CD4-positive, alpha-beta T cell treated with Interleukin-12 subunit alpha and Interleukin-12 subunit beta, for 1 hour (primary cell): ENCODE data around the gene LYST.

Source experiments
- DNase-seq: peaks from one replicate; pipeline ENCODE4 v3.0.0-alpha.2; 2020

Gene LYST

GRCh38 chr1:235749755-235750300, 116.9 kb downstream of the LYST start:
- DNase-seq, result no peak

- no peak for DNase-seq
Measured at GRCh38 chr1:235748747-235749146, 118.0 kb downstream of the LYST start.

DNA sequence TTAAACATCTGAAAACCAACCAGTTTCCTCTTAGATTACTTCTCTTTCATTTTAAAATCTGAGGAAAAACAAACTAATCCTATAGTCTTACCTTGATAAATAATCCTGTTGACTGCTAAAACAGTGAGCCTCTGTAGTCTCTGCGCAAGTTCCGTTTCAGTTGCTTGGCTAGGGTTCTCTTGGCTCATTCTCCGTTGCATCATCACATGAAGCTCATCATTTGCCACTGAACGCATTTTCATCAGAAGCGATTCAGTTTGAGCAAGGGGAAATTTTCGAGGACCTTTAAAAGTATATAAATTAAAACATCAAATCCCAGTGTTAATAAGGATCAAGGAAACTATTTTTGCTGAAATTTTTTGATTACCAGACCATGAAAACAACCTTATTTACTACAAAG, 120.5 kb downstream of the LYST start:
- DNase-seq, result no peak

DNA sequence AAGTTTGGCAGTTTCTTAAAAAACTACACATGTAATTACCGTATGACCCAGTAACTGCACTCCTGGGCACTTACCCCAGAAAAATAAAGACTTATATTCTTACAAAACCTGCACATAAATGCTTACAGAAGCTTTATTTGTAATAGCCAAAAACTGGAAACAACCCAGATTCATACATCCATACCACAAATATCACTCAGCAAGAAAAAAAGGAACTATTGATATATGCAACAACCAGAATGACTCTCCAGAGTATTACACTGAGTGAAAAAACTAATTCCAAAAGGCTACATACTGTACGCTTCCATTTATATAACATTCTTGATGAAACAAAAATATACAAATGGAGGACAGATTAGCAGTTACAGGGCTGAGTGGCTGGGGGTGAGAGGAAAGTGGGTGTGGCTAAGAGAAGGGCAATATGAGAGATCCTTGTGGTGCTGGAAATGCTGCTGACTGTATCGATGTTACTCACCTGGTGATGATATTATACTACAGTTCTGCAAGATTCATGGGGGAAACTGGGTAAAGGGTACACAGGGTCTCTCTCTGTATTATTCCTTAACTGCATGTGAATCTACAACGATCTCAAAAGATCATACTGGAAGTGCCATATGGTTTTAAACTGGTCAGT, 121.1 kb downstream of the LYST start:
- no peak for DNase-seq

DNA sequence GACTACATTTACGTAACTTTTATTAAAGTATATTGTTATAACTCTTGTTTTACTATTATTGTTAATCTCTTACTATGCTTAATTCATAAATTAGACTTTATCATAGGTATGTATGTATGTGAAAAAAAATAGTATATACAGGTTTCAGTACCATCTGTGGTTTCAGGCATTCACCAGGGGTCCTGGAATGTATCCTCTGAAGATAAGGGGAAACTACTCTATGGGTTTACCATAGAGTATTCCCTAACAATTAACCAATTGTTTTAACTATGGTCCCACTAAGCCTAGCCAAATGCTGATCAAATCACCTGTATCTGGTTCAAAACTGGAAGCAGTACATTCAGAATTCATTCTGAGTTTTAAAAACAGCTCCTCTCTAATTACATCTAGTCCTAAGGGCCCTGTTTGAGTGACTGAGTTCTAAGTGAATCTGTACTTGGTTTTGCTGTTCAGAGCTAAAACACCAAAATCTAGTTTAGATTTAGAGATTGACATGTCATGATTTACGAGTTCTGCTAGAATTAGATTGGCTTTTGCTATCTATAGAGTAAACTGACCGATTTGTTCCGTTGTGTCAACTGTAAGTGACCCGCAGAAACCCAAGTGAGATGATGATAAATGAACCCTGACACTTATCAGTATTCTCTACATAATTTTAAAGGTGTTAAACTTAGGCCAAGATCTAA, 123.6 kb downstream of the LYST start:
- no peak for DNase-seq

DNA sequence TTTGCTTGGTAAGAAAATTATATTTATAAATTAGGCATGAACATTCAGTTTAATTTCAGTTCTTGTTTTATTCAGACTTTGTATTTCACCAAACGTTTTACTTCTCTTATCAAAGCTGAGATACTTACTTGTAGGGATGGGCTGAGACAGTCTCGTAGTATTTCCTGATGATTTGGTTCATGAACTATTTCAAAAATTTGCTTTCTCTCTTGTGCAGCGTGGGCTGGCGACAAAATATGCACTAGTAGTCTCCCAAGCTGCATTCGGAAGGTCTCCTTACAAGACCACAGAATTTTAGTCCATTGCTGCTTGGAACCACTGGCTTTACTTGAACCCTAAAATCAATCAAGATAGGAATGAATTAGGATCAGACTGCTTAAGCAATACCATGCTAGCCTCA, 125.4 kb downstream of the LYST start:
- DNase-seq, result no peak

DNA sequence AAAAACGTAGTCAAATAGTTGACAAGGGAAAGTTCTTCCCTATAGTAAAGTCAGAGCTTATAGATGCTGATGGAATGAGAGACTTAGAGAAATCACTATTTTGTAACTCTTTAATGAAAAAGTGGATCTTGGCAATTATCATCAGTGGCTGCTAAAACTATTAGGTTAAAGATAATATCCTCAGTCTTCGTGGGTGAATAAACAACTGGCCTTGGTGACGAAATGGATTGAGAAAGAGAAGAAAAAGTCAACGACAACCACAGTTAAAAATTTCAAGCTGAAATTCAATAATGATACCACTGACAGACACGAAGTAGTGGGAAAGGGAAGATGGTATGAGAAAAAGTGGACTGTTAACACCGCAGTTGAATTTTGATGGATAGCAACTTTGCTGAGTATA, 127.1 kb downstream of the LYST start:
- DNase-seq, result no peak

GRCh38 chr1:235739124-235739523, 127.6 kb downstream of the LYST start:
- DNase-seq, result no peak

- no peak for DNase-seq
Measured at GRCh38 chr1:235737751-235738150, 129.0 kb downstream of the LYST start.

- no peak for DNase-seq
Measured at GRCh38 chr1:235736263-235736662, 130.4 kb downstream of the LYST start.

DNA sequence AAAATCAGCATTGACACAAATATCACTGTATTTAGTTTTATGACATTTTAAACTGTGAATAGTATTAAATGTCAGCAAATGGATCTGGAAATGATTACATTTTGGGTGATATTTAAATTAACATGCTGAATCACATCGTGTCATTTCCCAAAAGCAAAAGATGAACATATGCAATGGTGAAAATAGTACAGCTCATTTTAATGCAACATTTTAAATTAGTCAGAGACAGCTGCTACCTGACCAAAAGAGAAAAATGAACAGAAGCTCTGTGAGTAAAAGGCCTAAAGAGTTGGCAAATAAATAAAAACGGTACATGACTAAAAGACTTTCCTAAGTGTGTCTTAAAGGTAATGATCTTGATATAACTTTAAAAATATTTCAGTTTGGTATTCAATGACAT, 131.1 kb downstream of the LYST start:
- no peak for DNase-seq

GRCh38 chr1:235734335-235734734, 132.4 kb downstream of the LYST start:
- DNase-seq, result peak; percentile 18

DNA sequence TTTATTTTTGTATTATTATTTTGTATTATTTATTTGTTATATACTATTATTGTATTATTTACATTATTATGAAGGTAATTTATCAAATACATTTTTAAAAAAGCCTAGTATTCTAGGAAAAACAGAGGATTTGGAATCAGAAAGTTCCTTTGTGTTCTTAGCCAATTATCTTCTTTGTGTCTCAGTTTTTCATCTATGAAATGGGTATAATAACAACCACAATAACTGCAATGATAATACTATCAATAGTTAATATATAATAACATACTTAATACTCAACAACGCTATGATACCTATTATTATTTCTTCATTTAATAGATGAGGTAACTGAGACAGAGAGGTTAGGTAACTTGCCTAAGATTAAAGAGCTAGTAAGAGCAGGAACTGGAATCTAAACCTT, 136.7 kb downstream of the LYST start:
- no peak for DNase-seq

DNA sequence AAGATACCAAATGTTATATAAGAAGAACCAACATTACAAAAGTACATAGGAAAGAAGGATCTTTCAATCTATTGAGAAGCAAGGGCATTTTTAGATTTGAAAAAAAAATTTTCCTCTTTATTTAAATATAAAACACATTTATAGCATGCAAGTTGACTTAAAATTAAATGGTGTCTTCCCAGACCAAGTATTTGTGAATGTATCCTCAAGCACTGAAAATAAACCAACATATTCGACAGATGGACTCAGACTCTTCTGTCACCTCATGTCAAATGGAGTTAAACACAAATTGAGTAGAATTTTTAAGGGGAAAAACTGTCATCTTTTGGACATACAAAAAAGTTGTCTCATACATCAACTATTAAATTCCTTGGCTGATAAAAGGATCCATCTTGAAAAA, 140.1 kb downstream of the LYST start:
- DNase-seq, result no peak

- no peak for DNase-seq
Measured at GRCh38 chr1:235725434-235725833, 141.3 kb downstream of the LYST start.

GRCh38 chr1:235724730-235725129, 142.0 kb downstream of the LYST start:
- no peak for DNase-seq

DNA sequence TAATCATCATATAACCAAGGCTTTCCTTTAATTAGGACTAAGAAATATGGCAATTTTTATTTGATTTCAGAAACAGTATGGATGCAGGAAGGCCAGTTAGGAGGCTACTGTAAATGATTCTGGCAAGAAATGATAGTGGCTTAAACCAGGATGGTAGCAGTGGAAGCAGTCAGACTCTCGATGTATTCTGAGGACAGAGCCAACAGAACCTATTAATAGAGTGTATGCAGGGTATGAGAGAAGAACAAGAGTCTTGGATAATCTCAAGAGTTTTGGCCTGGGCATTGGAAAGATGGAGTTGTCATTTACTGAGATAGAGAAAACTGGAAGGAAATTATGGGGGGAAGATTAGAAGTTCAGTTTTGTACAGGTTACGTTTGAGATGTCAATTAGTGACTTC, 143.8 kb downstream of the LYST start:
- DNase-seq, result no peak

GRCh38 chr1:235721982-235722381, 144.7 kb downstream of the LYST start:
- DNase-seq, result no peak

- no peak for DNase-seq
Measured at GRCh38 chr1:235720544-235720943, 146.2 kb downstream of the LYST start.

DNA sequence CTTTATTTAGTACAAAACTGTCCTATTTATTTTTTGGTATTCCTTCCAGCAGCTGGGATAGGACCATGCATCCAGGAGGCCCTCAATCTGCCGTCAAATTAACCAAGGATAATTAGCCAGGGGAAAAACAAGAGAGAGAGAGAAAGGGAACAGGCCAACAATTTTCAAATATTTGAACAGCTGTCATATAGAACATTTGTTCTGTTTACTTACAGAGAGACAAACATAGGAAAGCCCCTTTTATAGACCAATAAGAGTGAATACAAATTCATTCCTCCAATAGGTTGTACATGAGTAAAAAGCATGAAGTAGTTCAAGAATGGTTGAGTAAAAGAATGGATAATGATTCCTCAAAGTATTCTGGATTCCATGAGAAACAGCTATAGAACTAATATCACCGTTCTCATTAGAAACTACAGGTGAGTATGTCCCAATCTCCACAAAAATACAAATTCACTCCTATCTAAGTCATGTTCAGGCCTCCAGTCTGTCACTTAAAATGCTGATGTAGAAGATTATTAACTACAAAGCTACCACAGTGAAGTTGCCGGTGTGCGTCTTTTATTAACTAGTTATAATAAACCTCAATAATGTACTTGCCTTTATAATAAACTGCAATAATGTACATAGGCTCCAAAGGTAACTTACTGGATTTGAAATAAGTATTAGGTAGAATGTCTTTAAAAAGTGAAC, 152.4 kb downstream of the LYST start:
- no peak for DNase-seq

DNA sequence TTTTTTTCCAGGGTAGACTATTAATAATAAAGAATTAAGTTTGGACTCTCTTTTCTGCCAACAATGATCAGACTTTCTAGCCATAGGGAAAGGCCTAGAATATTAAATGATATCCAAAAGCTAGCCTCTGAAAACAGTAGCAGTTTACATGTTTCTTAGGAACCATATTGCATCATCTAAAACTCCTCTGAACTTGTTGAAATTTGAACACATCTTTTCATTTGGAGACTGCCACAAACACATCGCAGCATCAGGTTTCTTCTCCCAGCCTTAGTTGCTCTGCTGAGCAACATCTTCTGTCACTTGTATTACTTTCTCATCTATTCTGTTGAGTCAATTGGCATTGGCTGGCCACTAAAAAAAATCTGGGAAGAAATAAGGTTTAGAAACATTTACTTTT, 153.9 kb downstream of the LYST start:
- no peak for DNase-seq

- DNase-seq, result no peak
Measured at GRCh38 chr1:235710687-235711086, 156.0 kb downstream of the LYST start.

GRCh38 chr1:235709018-235709417, 157.7 kb downstream of the LYST start:
- no peak for DNase-seq

- DNase-seq, result no peak
Measured at GRCh38 chr1:235708390-235708962, 158.2 kb downstream of the LYST start.
